ENCODE measurements around the gene CADM1. TPM values are rescaled to one million over a fixed set of nuclear protein-coding genes. Genes with fewer than 3 reads are reported as not detected.

The CADM1 gene
- total RNA-seq, 2 donors from 2014 or later: 1.4 to 6.1 TPM

DNA sequence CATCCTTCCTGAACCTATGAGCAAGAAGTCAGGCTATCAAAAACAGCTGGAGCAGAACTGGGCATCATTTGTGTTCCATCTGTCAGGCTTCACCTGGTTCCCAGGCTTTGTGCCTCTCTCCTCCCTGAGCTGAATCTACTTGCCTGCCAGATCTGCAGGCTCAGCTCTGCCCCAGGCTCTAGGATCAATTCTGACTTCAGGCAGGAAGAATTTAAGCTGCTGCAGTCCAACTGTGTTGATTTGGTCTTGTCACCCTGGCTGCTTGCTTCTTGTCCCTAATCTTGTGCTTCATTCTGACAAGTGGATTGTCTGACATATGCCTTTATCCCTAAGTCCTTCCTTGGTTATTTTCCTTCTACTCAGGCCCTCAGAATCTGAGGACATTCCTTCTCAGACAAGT is 31.6 kb upstream of the CADM1 start:
- no peaks in the 10 kb centered on the region for H3K27me3 ChIP-seq (replicated peaks; ENCODE audit: insufficient read depth)
- H3K9me3 ChIP-seq: no peaks in the 10 kb centered on the region
- no peak overlapping the region for H3K27ac ChIP-seq
- H3K4me3 ChIP-seq: no peak overlapping the region
- DNase-seq (ENCODE audit: low spot score): no peak
- TF ChIP-seq CTCF (IDR thresholded peaks at IDR 0.05): no peak
- no peaks in the 10 kb centered on the region for H3K4me1 ChIP-seq (ENCODE audit: control insufficient read depth in 1 of 2, low read depth in 2 of 2)
- H3K36me3 ChIP-seq: no peaks in the 10 kb centered on the region
- ATAC-seq (ENCODE audit: insufficient number of reproducible peaks, low FRiP score, low read depth): no peak

GRCh38 chr11:115530752-115531151 is 26.5 kb upstream of the CADM1 start:
- TF ChIP-seq CTCF (IDR thresholded peaks at IDR 0.05): no peak
- no peak for ATAC-seq (ENCODE audit: insufficient number of reproducible peaks, low FRiP score, low read depth)
- DNase-seq (ENCODE audit: low spot score): no peak
- no peak overlapping the region for H3K27ac ChIP-seq
- H3K4me1 ChIP-seq (ENCODE audit: control insufficient read depth in 1 of 2, low read depth in 2 of 2): no peaks in the 10 kb centered on the region
- no peaks in the 10 kb centered on the region for H3K9me3 ChIP-seq
- H3K36me3 ChIP-seq: no peaks in the 10 kb centered on the region
- no peaks in the 10 kb centered on the region for H3K27me3 ChIP-seq (replicated peaks; ENCODE audit: insufficient read depth)
- no peak overlapping the region for H3K4me3 ChIP-seq

DNA sequence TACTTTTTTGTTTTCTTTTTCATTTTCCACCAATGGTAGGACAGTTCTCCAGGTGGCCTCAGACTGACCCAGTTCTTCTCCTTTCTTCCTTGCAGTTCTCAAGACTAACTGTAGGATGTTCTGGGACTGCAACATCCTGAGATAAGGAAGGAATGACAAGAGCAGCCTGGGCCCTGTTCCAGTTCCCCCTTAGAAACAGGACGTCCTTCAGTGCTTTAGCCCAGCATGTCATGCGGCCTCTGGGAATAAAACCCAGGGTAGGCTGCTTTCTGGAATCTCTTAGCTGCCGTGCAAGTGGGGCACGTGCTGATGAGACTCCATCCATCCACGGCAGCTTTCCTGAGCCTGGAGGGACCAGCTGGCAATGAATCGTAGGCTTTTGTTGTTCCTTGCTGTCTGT is 24.0 kb upstream of the CADM1 start:
- Histone ChIP-seq H3K4me3 (no peak overlapping the region), H3K36me3 (no peaks in the 10 kb centered on the region), H3K4me1 (ENCODE audit: control insufficient read depth in 1 of 2, low read depth in 2 of 2) (no peaks in the 10 kb centered on the region), H3K27ac (no peak overlapping the region), H3K9me3 (no peaks in the 10 kb centered on the region), H3K27me3 (replicated peaks; ENCODE audit: insufficient read depth) (no peaks in the 10 kb centered on the region)
- ATAC-seq (ENCODE audit: insufficient number of reproducible peaks, low FRiP score, low read depth) (no peak), DNase-seq (ENCODE audit: low spot score) (no peak)
- TF ChIP-seq CTCF (IDR thresholded peaks at IDR 0.05): no peak

- no peak for DNase-seq (ENCODE audit: low spot score)
- no peak for TF ChIP-seq CTCF (IDR thresholded peaks at IDR 0.05)
- Histone ChIP-seq H3K9me3 (no peaks in the 10 kb centered on the region), H3K27ac (no peak overlapping the region), H3K4me1 (ENCODE audit: control insufficient read depth in 1 of 2, low read depth in 2 of 2) (no peaks in the 10 kb centered on the region), H3K4me3 (no peak overlapping the region), H3K36me3 (no peaks in the 10 kb centered on the region), H3K27me3 (replicated peaks; ENCODE audit: insufficient read depth) (no peaks in the 10 kb centered on the region)
- no peak for ATAC-seq (ENCODE audit: insufficient number of reproducible peaks, low FRiP score, low read depth)
These were observed 23.4 kb upstream of the CADM1 start for GRCh38 chr11:115527534-115528125.

- H3K27me3 ChIP-seq (replicated peaks; ENCODE audit: insufficient read depth): no peaks in the 10 kb centered on the region
- no peak overlapping the region for H3K27ac ChIP-seq
- no peaks in the 10 kb centered on the region for H3K36me3 ChIP-seq
- ATAC-seq (ENCODE audit: insufficient number of reproducible peaks, low FRiP score, low read depth) (no peak), DNase-seq (ENCODE audit: low spot score) (no peak)
- no peak overlapping the region for H3K4me3 ChIP-seq
- no peaks in the 10 kb centered on the region for H3K4me1 ChIP-seq (ENCODE audit: control insufficient read depth in 1 of 2, low read depth in 2 of 2)
- TF ChIP-seq CTCF (IDR thresholded peaks at IDR 0.05): no peak
- H3K9me3 ChIP-seq: no peaks in the 10 kb centered on the region
These were observed 21.4 kb upstream of the CADM1 start for GRCh38 chr11:115525531-115526006.
